VCaP (cell line): ENCODE results near the gene ROR1.

Experiments
- H3K27ac ChIP-seq: fragments of 450-650 bp; 2 replicates; pipeline ENCODE4 v1.5.1; 2017
- TF ChIP-seq, protein P1 (sequence below): fragments of 450-650 bp; conservative IDR thresholded peaks from 2 replicates; pipeline ENCODE4 v1.5.1; 2017; ENCODE audit warnings: mild to moderate bottlenecking, moderate library complexity

ROR1 gene

DNA sequence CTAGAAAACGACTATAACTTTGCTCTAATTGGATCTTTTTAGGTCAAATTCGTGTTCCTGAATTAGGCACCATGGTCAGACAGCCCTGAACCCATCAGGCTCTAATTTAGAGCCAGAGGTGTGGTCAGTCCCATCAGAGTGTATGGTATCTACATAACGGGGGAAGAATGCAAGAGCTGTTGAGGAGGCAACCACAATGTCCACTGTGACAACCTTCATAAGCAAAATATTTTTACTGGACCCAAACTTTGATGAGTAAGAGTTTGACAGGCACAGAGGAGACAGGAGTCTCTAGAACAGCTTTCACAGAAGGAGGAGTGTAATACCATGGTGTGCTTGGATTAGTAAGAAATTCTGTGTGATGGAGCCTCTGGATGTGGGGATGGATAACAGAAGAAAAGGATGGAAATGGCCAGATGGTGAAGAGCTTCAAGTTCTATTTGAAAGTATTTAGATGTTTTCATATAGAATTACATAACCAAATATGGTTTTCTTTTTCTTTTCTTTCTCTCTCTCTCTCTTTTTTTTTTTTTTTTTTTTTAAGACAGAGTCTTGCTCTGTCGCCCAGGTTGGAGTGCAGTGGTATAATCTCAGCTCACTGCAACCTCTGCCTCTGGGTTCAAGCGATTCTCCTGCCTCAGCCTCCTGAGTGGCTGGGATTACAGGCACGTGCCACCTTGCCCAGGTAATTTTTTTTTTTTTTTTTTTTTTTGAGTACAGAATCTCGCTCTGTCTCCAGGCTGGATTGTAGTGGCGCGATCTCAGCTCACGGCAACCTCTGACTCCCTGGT is 454.5 kb downstream of the ROR1 start:
- TF ChIP-seq, protein P1, sequence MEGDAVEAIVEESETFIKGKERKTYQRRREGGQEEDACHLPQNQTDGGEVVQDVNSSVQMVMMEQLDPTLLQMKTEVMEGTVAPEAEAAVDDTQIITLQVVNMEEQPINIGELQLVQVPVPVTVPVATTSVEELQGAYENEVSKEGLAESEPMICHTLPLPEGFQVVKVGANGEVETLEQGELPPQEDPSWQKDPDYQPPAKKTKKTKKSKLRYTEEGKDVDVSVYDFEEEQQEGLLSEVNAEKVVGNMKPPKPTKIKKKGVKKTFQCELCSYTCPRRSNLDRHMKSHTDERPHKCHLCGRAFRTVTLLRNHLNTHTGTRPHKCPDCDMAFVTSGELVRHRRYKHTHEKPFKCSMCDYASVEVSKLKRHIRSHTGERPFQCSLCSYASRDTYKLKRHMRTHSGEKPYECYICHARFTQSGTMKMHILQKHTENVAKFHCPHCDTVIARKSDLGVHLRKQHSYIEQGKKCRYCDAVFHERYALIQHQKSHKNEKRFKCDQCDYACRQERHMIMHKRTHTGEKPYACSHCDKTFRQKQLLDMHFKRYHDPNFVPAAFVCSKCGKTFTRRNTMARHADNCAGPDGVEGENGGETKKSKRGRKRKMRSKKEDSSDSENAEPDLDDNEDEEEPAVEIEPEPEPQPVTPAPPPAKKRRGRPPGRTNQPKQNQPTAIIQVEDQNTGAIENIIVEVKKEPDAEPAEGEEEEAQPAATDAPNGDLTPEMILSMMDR = no peak
- no peak overlapping the region for H3K27ac ChIP-seq

DNA sequence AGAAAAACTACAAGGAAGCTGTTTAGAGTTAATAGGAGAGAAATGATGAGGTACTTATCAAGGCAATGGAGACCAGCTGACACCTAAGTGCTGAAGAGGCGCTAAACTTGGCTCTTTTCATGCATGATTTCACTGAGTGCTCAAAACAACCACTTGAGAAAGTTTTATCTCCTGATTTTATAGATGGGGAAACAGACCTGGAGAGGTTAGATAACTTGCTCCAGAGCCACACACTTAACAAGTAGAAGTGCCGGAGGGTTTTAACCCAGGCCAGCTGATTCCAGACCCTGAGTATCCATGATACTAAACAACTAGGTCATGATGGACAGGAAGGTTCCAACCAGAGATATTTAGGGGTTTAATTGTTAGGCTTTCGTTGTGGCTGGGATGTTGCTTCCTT is 455.5 kb downstream of the ROR1 start:
- TF ChIP-seq, protein P1 = no peak
- no peak overlapping the region for H3K27ac ChIP-seq
